Activated CD4-positive, alpha-beta T cell treated with anti-CD3 and anti-CD28 coated beads, Interleukin-2, Interleukin-4, amounts not matched to agents 100 ng/mL and 50 ng/mL, durations not matched to agents 16 hours and 8 hours (primary cell): ENCODE measurements around the gene PKD2.
"Not testable (repeated sequence)": the region's sequence is repeated elsewhere in the genome, so short reads cannot be mapped to it uniquely, and the experiment has no call there.

Experiments
- DNase-seq: peaks from one replicate; pipeline ENCODE4 v3.0.0-alpha.2; 2020; ENCODE audit warnings: low spot score

PKD2 gene

GRCh38 chr4:87986508-87986907, 20.9 kb upstream of the PKD2 start:
- DNase-seq, result no peak

- DNase-seq, result no peak
Observed at GRCh38 chr4:87989765-87990164, 17.7 kb upstream of the PKD2 start.

GRCh38 chr4:87995435-87995834, 12.0 kb upstream of the PKD2 start:
- DNase-seq, result no peak

GRCh38 chr4:87999191-87999691, 8.2 kb upstream of the PKD2 start:
- not testable (repeated sequence) for DNase-seq

GRCh38 chr4:88001871-88002270, 5.6 kb upstream of the PKD2 start:
- no peak for DNase-seq

- DNase-seq, result no peak
Observed at GRCh38 chr4:88002786-88003185, 4.6 kb upstream of the PKD2 start.

- no peak for DNase-seq
Observed at GRCh38 chr4:88003261-88003660, 4.2 kb upstream of the PKD2 start.

- no peak for DNase-seq
Observed at GRCh38 chr4:88005076-88005475, 2.4 kb upstream of the PKD2 start.

GRCh38 chr4:88005946-88006345, 1.5 kb upstream of the PKD2 start:
- DNase-seq, result no peak

- DNase-seq, result no peak
Observed at GRCh38 chr4:88006956-88007303, 505 bp upstream of the PKD2 start.

GRCh38 chr4:88008122-88008742, 797 bp downstream of the PKD2 start:
- DNase-seq, result peak; percentile 21

GRCh38 chr4:88008743-88009171, 1.3 kb downstream of the PKD2 start:
- DNase-seq, result peak; percentile 19

GRCh38 chr4:88009871-88010270, 2.4 kb downstream of the PKD2 start:
- DNase-seq, result no peak

GRCh38 chr4:88010966-88011365, 3.5 kb downstream of the PKD2 start:
- DNase-seq, result no peak

- DNase-seq, result no peak
Observed at GRCh38 chr4:88012647-88013046, 5.2 kb downstream of the PKD2 start.

GRCh38 chr4:88014386-88014905, 7.0 kb downstream of the PKD2 start:
- no peak for DNase-seq

- no peak for DNase-seq
Observed at GRCh38 chr4:88015659-88016295, 8.3 kb downstream of the PKD2 start.

GRCh38 chr4:88017516-88018297, 10.3 kb downstream of the PKD2 start:
- no peak for DNase-seq

- DNase-seq, result no peak
Observed at GRCh38 chr4:88018466-88018865, 11.0 kb downstream of the PKD2 start.

- DNase-seq, result no peak
Observed at GRCh38 chr4:88021824-88022223, 14.4 kb downstream of the PKD2 start.

GRCh38 chr4:88022289-88022688, 14.9 kb downstream of the PKD2 start:
- no peak for DNase-seq

- DNase-seq, result not testable (repeated sequence)
Observed at GRCh38 chr4:88025868-88026661, 18.6 kb downstream of the PKD2 start.
